ENCODE results near the gene PPP2R5A. TPM values are rescaled to one million over a fixed set of nuclear protein-coding genes. Genes with fewer than 3 reads are reported as not detected.

The PPP2R5A gene
- total RNA-seq, 1 donor from 2014 or later: 20.6 TPM

- Mint-ChIP-seq H3K4me1 (ENCODE audit: unreplicated experiment) (peaks cover 33% of the 10 kb centered on the region), H3K9me3 (no peaks in the 10 kb centered on the region), H3K27ac (no peak overlapping the region), H3K27me3 (peaks cover 3% of the 10 kb centered on the region), H3K4me3 (peak overlapping the region; percentile 59), H3K36me3 (no peaks in the 10 kb centered on the region)
- no peak for TF ChIP-seq CTCF (conservative IDR thresholded peaks at IDR 0.05)
- DNase-seq (ENCODE audit: extremely low spot score, unreplicated experiment): no peak
Measured at GRCh38 chr1:212288615-212289014, 3.4 kb downstream of the PPP2R5A start.

- H3K27me3 Mint-ChIP-seq: peaks cover 3% of the 10 kb centered on the region
- no peak for DNase-seq (ENCODE audit: extremely low spot score, unreplicated experiment)
- H3K4me1 Mint-ChIP-seq (ENCODE audit: unreplicated experiment): peaks cover 35% of the 10 kb centered on the region
- peak overlapping the region; percentile 26 for H3K4me3 Mint-ChIP-seq
- no peak overlapping the region for H3K27ac Mint-ChIP-seq
- no peaks in the 10 kb centered on the region for H3K9me3 Mint-ChIP-seq
- no peak for TF ChIP-seq CTCF (conservative IDR thresholded peaks at IDR 0.05)
- no peaks in the 10 kb centered on the region for H3K36me3 Mint-ChIP-seq
Measured at GRCh38 chr1:212289262-212290077, 4.3 kb downstream of the PPP2R5A start.

GRCh38 chr1:212290608-212291007 is 5.4 kb downstream of the PPP2R5A start:
- DNase-seq (ENCODE audit: extremely low spot score, unreplicated experiment): no peak
- peaks cover 3% of the 10 kb centered on the region for H3K36me3 Mint-ChIP-seq
- H3K4me3 Mint-ChIP-seq: peak overlapping the region; percentile 56
- H3K9me3 Mint-ChIP-seq: no peaks in the 10 kb centered on the region
- peaks cover 31% of the 10 kb centered on the region for H3K4me1 Mint-ChIP-seq (ENCODE audit: unreplicated experiment)
- no peak for TF ChIP-seq CTCF (conservative IDR thresholded peaks at IDR 0.05)
- H3K27ac Mint-ChIP-seq: peak overlapping the region; percentile 74
- H3K27me3 Mint-ChIP-seq: no peaks in the 10 kb centered on the region

- H3K9me3 Mint-ChIP-seq: no peaks in the 10 kb centered on the region
- peaks cover 31% of the 10 kb centered on the region for H3K4me1 Mint-ChIP-seq (ENCODE audit: unreplicated experiment)
- DNase-seq (ENCODE audit: extremely low spot score, unreplicated experiment): no peak
- peaks cover 3% of the 10 kb centered on the region for H3K36me3 Mint-ChIP-seq
- H3K27me3 Mint-ChIP-seq: no peaks in the 10 kb centered on the region
- peak; percentile 77 for TF ChIP-seq CTCF (conservative IDR thresholded peaks at IDR 0.05)
- H3K27ac Mint-ChIP-seq: peak overlapping the region; percentile 22
- H3K4me3 Mint-ChIP-seq: peak overlapping the region; percentile 37
Measured at GRCh38 chr1:212291505-212292134, 6.4 kb downstream of the PPP2R5A start.

- Mint-ChIP-seq H3K4me1 (ENCODE audit: unreplicated experiment) (peaks cover 28% of the 10 kb centered on the region), H3K36me3 (peaks cover 3% of the 10 kb centered on the region), H3K9me3 (no peaks in the 10 kb centered on the region), H3K27me3 (no peaks in the 10 kb centered on the region), H3K4me3 (no peak overlapping the region), H3K27ac (peak overlapping the region; percentile 22)
- no peak for TF ChIP-seq CTCF (conservative IDR thresholded peaks at IDR 0.05)
- no peak for DNase-seq (ENCODE audit: extremely low spot score, unreplicated experiment)
Measured at GRCh38 chr1:212292250-212293105, 7.3 kb downstream of the PPP2R5A start.
